ENCODE data around the gene PYCR2. TPM values are rescaled to one million over a fixed set of nuclear protein-coding genes. Genes with fewer than 3 reads are reported as not detected.

The PYCR2 gene
- polyA plus RNA-seq, 2 of the 4 experiments (the other 2 are of a cell fraction): 45.4 to 50.5 TPM

DNA sequence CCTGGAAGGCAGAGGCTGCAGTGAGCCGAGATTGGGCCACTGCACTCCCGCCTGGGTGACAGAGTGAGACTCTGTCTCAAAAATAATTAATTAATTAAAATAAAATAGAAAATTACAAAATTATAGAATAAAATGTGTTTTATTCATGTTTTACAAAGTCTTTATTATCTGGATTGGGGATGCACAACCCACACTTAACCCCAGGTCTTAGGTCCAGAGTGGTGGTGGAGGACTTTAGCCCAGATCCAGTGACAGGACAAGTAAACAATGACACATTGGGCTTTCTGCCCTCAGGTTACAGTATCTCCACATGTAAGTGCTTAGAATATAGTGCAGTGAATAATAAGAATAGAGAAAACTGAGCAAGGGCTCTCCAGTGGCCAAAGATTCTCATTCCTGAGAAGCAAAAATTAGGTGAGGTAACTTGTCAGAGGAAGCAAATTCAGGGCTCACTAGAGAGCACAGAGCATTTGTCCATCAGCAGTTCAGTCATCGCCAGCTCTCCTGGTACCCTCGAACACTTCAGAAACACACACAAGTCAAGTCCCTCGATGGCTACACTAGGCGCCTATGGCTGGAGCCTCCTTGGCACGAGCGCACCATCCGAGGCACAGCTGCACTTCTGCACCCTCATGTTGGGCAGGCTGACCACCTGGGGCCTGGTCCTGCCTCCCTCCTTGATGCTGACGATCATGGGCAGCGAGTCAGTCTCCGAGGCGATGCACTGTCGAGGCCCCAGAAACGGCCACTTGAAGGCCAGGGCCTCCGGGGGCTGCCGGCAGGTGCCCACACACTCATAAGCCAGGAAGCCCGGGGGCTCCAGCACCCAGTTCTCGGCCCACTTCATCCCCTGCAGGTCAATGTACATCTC lies 37.7 kb downstream of the PYCR2 start:
- no peak for TF ChIP-seq NFE2L2 (conservative IDR thresholded peaks at IDR 0.05; ENCODE audit: low read length)
- no peak for TF ChIP-seq POLR2A (IDR thresholded peaks at IDR 0.05; ENCODE audit: low read length)
- no peak for TF ChIP-seq TFCP2L1 (CRISPR knock-in tag; IDR thresholded peaks at IDR 0.05)
- TF ChIP-seq BHLHE40 (IDR thresholded peaks at IDR 0.05; ENCODE audit: low read depth, low read length): no peak
- no peak for TF ChIP-seq SMC3 (IDR thresholded peaks at IDR 0.05)
- no peak for TF ChIP-seq JUNB (IDR thresholded peaks at IDR 0.05)
- no peak for TF ChIP-seq CEBPB (IDR thresholded peaks at IDR 0.05)
- TF ChIP-seq, protein P1, sequence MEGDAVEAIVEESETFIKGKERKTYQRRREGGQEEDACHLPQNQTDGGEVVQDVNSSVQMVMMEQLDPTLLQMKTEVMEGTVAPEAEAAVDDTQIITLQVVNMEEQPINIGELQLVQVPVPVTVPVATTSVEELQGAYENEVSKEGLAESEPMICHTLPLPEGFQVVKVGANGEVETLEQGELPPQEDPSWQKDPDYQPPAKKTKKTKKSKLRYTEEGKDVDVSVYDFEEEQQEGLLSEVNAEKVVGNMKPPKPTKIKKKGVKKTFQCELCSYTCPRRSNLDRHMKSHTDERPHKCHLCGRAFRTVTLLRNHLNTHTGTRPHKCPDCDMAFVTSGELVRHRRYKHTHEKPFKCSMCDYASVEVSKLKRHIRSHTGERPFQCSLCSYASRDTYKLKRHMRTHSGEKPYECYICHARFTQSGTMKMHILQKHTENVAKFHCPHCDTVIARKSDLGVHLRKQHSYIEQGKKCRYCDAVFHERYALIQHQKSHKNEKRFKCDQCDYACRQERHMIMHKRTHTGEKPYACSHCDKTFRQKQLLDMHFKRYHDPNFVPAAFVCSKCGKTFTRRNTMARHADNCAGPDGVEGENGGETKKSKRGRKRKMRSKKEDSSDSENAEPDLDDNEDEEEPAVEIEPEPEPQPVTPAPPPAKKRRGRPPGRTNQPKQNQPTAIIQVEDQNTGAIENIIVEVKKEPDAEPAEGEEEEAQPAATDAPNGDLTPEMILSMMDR (IDR thresholded peaks at IDR 0.05): no peak
- TF ChIP-seq, protein P2, sequence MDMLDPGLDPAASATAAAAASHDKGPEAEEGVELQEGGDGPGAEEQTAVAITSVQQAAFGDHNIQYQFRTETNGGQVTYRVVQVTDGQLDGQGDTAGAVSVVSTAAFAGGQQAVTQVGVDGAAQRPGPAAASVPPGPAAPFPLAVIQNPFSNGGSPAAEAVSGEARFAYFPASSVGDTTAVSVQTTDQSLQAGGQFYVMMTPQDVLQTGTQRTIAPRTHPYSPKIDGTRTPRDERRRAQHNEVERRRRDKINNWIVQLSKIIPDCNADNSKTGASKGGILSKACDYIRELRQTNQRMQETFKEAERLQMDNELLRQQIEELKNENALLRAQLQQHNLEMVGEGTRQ (IDR thresholded peaks at IDR 0.05): no peak
- no peak for TF ChIP-seq MYC (IDR thresholded peaks at IDR 0.05; ENCODE audit: borderline replicate concordance, low read length)
- TF ChIP-seq KDM5A (IDR thresholded peaks at IDR 0.05): no peak
- TF ChIP-seq EHMT2 (IDR thresholded peaks at IDR 0.05; ENCODE audit: low read depth): no peak
- no peak for TF ChIP-seq SREBF2 (IDR thresholded peaks at IDR 0.05)
- TF ChIP-seq HOXB13 (CRISPR knock-in tag; IDR thresholded peaks at IDR 0.05; ENCODE audit: low read depth): no peak
- TF ChIP-seq RAD21 (conservative IDR thresholded peaks at IDR 0.05 in 1 of 2, IDR thresholded peaks at IDR 0.05 in 1 of 2): no peak
- TF ChIP-seq ZSCAN20 (CRISPR knock-in tag; IDR thresholded peaks at IDR 0.05): no peak
- TF ChIP-seq, protein P3, sequence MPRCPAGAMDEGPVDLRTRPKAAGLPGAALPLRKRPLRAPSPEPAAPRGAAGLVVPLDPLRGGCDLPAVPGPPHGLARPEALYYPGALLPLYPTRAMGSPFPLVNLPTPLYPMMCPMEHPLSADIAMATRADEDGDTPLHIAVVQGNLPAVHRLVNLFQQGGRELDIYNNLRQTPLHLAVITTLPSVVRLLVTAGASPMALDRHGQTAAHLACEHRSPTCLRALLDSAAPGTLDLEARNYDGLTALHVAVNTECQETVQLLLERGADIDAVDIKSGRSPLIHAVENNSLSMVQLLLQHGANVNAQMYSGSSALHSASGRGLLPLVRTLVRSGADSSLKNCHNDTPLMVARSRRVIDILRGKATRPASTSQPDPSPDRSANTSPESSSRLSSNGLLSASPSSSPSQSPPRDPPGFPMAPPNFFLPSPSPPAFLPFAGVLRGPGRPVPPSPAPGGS (IDR thresholded peaks at IDR 0.05): no peak
- TF ChIP-seq NR3C1 (IDR thresholded peaks at IDR 0.05): no peak
- no peak for ATAC-seq
- no peak overlapping the region for H3K4me3 ChIP-seq
- POLR2A ChIA-PET: no interaction called here
- CTCF ChIA-PET: interaction anchor here (2.4 to 19.4 kb wide), 2 partner anchors 20 to 412 kb away, joined by 6 to 207 read pairs; no protein-coding TSS in a partner anchor
- no peaks in the 10 kb centered on the region for H3K9me3 ChIP-seq
- WGBS (ENCODE audit: missing lambda C conversion rate): 92% methylated on average over 10 of the region's 19 CpGs
- H3K4me2 ChIP-seq: peak overlapping the region; percentile 28; the same call in 2 of the 3 replicates
- FAIRE-seq: no peak
- no peak overlapping the region for H3K27ac ChIP-seq
- H3K4me1 ChIP-seq: peaks cover 51% of the 10 kb centered on the region
- no peak for DNase-seq (ENCODE audit: low read depth in 1 of 2, low spot score in 1 of 2)

DNA sequence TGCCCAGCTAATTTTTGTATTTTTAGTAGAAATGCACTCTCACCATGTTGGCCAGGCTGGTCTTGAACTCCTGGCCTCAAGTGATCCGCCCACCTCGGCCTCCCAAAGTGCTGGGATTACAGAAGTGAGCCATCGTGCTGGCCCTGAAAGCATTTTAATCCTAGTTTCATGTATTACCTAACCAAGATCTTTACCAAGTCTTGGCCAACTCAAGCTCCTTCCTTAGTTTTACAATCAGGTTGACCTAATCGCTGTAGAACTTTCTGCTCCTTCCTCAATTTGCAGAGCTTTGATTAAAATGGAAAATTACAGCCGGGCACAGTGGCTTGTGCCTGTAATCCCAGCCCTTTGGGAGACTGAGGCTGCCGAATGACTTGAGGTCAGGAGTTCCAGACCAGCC lies 38.7 kb downstream of the PYCR2 start:
- no peak overlapping the region for H3K4me3 ChIP-seq
- ChIA-PET CTCF (interaction anchor here (2.4 to 19.4 kb wide), 2 partner anchors 22 to 411 kb away, joined by 6 to 207 read pairs; no protein-coding TSS in a partner anchor), POLR2A (interaction anchor here (0.7 kb wide), 1 partner anchor 457 kb away, joined by 5 read pairs; no protein-coding TSS in a partner anchor)
- H3K4me2 ChIP-seq: no peak overlapping the region
- H3K4me1 ChIP-seq: peaks cover 48% of the 10 kb centered on the region
- H3K27ac ChIP-seq: no peak overlapping the region
- 92% methylated on average over 6 of the region's 6 CpGs for WGBS (ENCODE audit: missing lambda C conversion rate)
- ATAC-seq (no peak), DNase-seq (ENCODE audit: low read depth in 1 of 2, low spot score in 1 of 2) (no peak), FAIRE-seq (no peak)
- H3K9me3 ChIP-seq: no peaks in the 10 kb centered on the region
- TF ChIP-seq, protein P4, sequence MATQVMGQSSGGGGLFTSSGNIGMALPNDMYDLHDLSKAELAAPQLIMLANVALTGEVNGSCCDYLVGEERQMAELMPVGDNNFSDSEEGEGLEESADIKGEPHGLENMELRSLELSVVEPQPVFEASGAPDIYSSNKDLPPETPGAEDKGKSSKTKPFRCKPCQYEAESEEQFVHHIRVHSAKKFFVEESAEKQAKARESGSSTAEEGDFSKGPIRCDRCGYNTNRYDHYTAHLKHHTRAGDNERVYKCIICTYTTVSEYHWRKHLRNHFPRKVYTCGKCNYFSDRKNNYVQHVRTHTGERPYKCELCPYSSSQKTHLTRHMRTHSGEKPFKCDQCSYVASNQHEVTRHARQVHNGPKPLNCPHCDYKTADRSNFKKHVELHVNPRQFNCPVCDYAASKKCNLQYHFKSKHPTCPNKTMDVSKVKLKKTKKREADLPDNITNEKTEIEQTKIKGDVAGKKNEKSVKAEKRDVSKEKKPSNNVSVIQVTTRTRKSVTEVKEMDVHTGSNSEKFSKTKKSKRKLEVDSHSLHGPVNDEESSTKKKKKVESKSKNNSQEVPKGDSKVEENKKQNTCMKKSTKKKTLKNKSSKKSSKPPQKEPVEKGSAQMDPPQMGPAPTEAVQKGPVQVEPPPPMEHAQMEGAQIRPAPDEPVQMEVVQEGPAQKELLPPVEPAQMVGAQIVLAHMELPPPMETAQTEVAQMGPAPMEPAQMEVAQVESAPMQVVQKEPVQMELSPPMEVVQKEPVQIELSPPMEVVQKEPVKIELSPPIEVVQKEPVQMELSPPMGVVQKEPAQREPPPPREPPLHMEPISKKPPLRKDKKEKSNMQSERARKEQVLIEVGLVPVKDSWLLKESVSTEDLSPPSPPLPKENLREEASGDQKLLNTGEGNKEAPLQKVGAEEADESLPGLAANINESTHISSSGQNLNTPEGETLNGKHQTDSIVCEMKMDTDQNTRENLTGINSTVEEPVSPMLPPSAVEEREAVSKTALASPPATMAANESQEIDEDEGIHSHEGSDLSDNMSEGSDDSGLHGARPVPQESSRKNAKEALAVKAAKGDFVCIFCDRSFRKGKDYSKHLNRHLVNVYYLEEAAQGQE (IDR thresholded peaks at IDR 0.05): no peak
- no peak for TF ChIP-seq EP300 (IDR thresholded peaks at IDR 0.05)
- TF ChIP-seq HOXB5 (CRISPR knock-in tag; IDR thresholded peaks at IDR 0.05): no peak
- no peak for TF ChIP-seq ESRRA (IDR thresholded peaks at IDR 0.05; ENCODE audit: borderline replicate concordance, low read length)
- TF ChIP-seq PHF8 (IDR thresholded peaks at IDR 0.05; ENCODE audit: borderline replicate concordance, low read depth): no peak
- TF ChIP-seq RCOR1 (IDR thresholded peaks at IDR 0.05; ENCODE audit: low read depth, low read length): no peak
- TF ChIP-seq CBX2 (IDR thresholded peaks at IDR 0.05; ENCODE audit: borderline replicate concordance, low read depth): no peak
- no peak for TF ChIP-seq KDM1A (IDR thresholded peaks at IDR 0.05; ENCODE audit: low read depth)
- TF ChIP-seq HOXA7 (CRISPR knock-in tag; IDR thresholded peaks at IDR 0.05): no peak
- TF ChIP-seq, protein P5, sequence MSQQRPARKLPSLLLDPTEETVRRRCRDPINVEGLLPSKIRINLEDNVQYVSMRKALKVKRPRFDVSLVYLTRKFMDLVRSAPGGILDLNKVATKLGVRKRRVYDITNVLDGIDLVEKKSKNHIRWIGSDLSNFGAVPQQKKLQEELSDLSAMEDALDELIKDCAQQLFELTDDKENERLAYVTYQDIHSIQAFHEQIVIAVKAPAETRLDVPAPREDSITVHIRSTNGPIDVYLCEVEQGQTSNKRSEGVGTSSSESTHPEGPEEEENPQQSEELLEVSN (IDR thresholded peaks at IDR 0.05; ENCODE audit: borderline replicate concordance, low read depth): no peak
- TF ChIP-seq, protein P6, sequence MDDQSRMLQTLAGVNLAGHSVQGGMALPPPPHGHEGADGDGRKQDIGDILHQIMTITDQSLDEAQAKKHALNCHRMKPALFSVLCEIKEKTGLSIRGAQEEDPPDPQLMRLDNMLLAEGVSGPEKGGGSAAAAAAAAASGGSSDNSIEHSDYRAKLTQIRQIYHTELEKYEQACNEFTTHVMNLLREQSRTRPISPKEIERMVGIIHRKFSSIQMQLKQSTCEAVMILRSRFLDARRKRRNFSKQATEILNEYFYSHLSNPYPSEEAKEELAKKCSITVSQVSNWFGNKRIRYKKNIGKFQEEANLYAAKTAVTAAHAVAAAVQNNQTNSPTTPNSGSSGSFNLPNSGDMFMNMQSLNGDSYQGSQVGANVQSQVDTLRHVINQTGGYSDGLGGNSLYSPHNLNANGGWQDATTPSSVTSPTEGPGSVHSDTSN (IDR thresholded peaks at IDR 0.05): no peak
- TF ChIP-seq SMC3 (IDR thresholded peaks at IDR 0.05): no peak

Data from A549 (cell line).